GM12878 (cell line): ENCODE measurements around the gene PLEKHG2. TPM values are rescaled to one million over a fixed set of nuclear protein-coding genes. Genes with fewer than 3 reads are reported as not detected.

Experiments used
- BHLHE40 ChIP-seq, 2 experiments: fragments of 450-650 bp in 1 of 2; IDR thresholded peaks; 2 replicates each; pipeline ENCODE4 v1.6.1; 2011 to 2017; ENCODE audit warnings: low read depth in 2 of 2, borderline replicate concordance in 1 of 2, improper control_type of control experiment in 1 of 2, low read length in 1 of 2, mild to moderate bottlenecking in 1 of 2
- E4F1 ChIP-seq: fragments of 450-650 bp; IDR thresholded peaks from 2 replicates; pipeline ENCODE4 v1.6.1; 2018; ENCODE audit warnings: borderline replicate concordance, mild to moderate bottlenecking; ENCODE audit not compliant: partially characterized antibody
- ETV6 ChIP-seq, 2 experiments: fragments of 450-650 bp in 1 of 2; IDR thresholded peaks in 1 of 2; conservative IDR thresholded peaks in 1 of 2; 2 replicates each; pipeline ENCODE4 v1.6.1; 2014; ENCODE audit warnings: antibody characterized with exemption in 1 of 2, borderline replicate concordance in 1 of 2, low read depth in 1 of 2, mild to moderate bottlenecking in 1 of 2, moderate library complexity in 1 of 2
- IRF4 ChIP-seq: IDR thresholded peaks from 2 replicates; pipeline ENCODE4 v1.6.1; 2011; ENCODE audit warnings: low read depth, low read length
- MLLT1 ChIP-seq: fragments of 450-650 bp; IDR thresholded peaks from 2 replicates; pipeline ENCODE4 v1.6.1; 2016; ENCODE audit warnings: mild to moderate bottlenecking
- MTA3 ChIP-seq: IDR thresholded peaks from 2 replicates; pipeline ENCODE4 v1.6.1; 2012; ENCODE audit warnings: low read length, inconsistent platforms, borderline replicate concordance
- MXI1 ChIP-seq: fragments of 150-350 bp; IDR thresholded peaks from 2 replicates; pipeline ENCODE4 v1.6.1; 2011; ENCODE audit warnings: low read depth, mild to moderate bottlenecking, inconsistent platforms, low read length, improper control_type of control experiment
- MYB ChIP-seq: fragments of 150-350 bp; IDR thresholded peaks from 2 replicates; pipeline ENCODE4 v1.6.1; 2014; ENCODE audit warnings: mild to moderate bottlenecking, low read depth, low read length, borderline replicate concordance
- NFIC ChIP-seq: IDR thresholded peaks from 2 replicates; pipeline ENCODE4 v1.6.1; 2012; ENCODE audit warnings: low read depth, mild to moderate bottlenecking, inconsistent platforms, low read length, moderate library complexity
- PAX5 ChIP-seq: IDR thresholded peaks from 2 replicates; pipeline ENCODE4 v1.6.1; 2011; ENCODE audit warnings: low read depth, low read length, borderline replicate concordance
- PML ChIP-seq: IDR thresholded peaks from 2 replicates; pipeline ENCODE4 v1.6.1; 2012; ENCODE audit warnings: low read length, inconsistent platforms
- POLR2AphosphoS2 ChIP-seq: IDR thresholded peaks from 2 replicates; pipeline ENCODE4 v1.6.1; 2011; ENCODE audit warnings: low read depth, mild to moderate bottlenecking, low read length, improper control_type of control experiment, moderate library complexity
- POLR2AphosphoS5 ChIP-seq: IDR thresholded peaks from 2 replicates; pipeline ENCODE4 v1.6.1; 2011; ENCODE audit warnings: mild to moderate bottlenecking, low read length, inconsistent platforms
- POU2F2 ChIP-seq: IDR thresholded peaks from 3 replicates; pipeline ENCODE4 v1.6.1; 2011; ENCODE audit warnings: low read depth, mild to moderate bottlenecking, low read length, borderline replicate concordance
- RAD51 ChIP-seq: fragments of 450-650 bp; IDR thresholded peaks from 2 replicates; pipeline ENCODE4 v1.6.1; 2016; ENCODE audit warnings: moderate library complexity, mild to moderate bottlenecking, inconsistent platforms
- RB1 ChIP-seq: fragments of 450-650 bp; formaldehyde crosslinking; IDR thresholded peaks from 2 replicates; pipeline ENCODE4 v1.6.1; 2017; ENCODE audit warnings: mild to moderate bottlenecking, borderline replicate concordance
- TAF1 ChIP-seq: IDR thresholded peaks from 2 replicates; pipeline ENCODE4 v1.6.1; 2011; ENCODE audit warnings: mild to moderate bottlenecking, low read depth, low read length, borderline replicate concordance
- TCF3 ChIP-seq: IDR thresholded peaks from 2 replicates; pipeline ENCODE4 v1.6.1; 2012; ENCODE audit warnings: low read depth, mild to moderate bottlenecking, low read length, borderline replicate concordance; ENCODE audit not compliant: insufficient read depth
- polyA plus RNA-seq, 11 experiments: library from polyadenylated mRNA; depleted of rRNA in 4 of 11; unstranded in 6 of 11; stranded (reverse) in 5 of 11; fragments of >200 nt; fragmentation: Nextera tagmentation in 4 of 11; fragmentation: Illumina TruSeq in 1 of 11; extraction: Ambion mirVana in 4 of 11; extraction: Trizol in 1 of 11; gene quantifications; 1 replicate in 1 of 11; 2 replicates in 10 of 11; pipeline versions ENCODE4 v1.2.1 to v1.2.3, GENCODE V29; 2011 to 2016; ENCODE audit warnings: inconsistent platforms in 2 of 11, missing spikeins in 2 of 11, low read depth in 1 of 11
- total RNA-seq, 4 experiments: library from RNA; depleted of rRNA in 3 of 4; stranded (reverse); fragments of >200 nt in 3 of 4; fragmentation: Illumina TruSeq in 1 of 4; extraction: Trizol in 1 of 4; gene quantifications; 2 replicates each; pipeline versions ENCODE4 v1.2.1 to v1.2.3, GENCODE V29; 2013 to 2021
- TF ChIP-seq, protein P1 (sequence below): fragments of 150-350 bp; IDR thresholded peaks from 2 replicates; pipeline ENCODE4 v1.6.1; 2016; ENCODE audit warnings: low read depth, low read length
- TF ChIP-seq, protein P2 (sequence below): IDR thresholded peaks from 2 replicates; pipeline ENCODE4 v1.6.1; 2012; ENCODE audit warnings: low read depth, low read length, improper control_type of control experiment

Gene PLEKHG2
- total and polyA plus RNA-seq, 10 of the 15 experiments (the other 5 are each of a cell fraction or from before 2014, with no cell fraction given) = 3.0 to 62.5 (median 17.2) TPM

DNA sequence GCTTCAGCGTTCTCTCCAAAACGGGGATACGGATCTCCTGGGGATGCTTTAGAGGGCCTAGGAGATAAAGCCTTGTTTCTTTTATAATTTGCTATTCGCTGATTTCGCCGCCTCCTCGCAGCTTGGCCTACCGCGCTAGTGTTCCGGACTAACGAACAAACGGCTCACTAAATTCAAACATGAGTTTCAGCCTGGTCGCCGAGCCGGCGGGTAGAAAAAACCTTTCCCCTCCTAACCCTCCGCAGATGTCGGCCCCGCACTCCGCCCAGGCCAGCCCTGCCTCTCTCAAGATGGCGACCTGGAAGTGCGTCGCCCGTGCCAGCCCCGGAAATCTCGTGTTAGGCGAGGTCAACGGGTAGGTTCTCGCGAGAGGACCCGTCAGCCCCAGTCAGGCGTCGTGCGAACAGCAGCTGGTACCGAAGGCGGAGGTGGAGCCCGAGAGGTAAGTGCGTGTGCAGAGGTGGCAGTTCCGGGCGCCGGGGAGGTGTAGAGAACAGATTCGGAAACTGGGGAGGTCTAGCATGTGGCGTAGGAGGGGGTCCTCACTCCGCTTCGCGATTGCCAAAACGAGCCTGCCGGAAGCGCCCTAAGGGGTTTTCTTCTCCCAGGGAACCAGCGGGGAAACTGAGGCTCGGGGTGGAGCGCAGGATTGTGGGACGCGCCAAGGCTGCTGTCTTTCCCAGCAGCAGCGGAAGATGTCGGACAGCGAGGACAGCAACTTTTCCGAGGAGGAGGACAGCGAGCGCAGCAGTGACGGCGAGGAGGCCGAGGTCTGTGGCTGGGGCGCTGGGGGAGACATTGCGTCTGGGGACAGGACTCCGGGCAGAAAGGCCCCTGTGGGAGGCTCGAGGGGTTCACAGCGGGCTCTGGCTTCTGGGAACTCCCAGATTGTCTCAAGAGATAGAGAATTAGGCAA, 33.0 kb downstream of the PLEKHG2 start, which contains the start of gene SUPT5H (continued):
- TF ChIP-seq, protein P1, sequence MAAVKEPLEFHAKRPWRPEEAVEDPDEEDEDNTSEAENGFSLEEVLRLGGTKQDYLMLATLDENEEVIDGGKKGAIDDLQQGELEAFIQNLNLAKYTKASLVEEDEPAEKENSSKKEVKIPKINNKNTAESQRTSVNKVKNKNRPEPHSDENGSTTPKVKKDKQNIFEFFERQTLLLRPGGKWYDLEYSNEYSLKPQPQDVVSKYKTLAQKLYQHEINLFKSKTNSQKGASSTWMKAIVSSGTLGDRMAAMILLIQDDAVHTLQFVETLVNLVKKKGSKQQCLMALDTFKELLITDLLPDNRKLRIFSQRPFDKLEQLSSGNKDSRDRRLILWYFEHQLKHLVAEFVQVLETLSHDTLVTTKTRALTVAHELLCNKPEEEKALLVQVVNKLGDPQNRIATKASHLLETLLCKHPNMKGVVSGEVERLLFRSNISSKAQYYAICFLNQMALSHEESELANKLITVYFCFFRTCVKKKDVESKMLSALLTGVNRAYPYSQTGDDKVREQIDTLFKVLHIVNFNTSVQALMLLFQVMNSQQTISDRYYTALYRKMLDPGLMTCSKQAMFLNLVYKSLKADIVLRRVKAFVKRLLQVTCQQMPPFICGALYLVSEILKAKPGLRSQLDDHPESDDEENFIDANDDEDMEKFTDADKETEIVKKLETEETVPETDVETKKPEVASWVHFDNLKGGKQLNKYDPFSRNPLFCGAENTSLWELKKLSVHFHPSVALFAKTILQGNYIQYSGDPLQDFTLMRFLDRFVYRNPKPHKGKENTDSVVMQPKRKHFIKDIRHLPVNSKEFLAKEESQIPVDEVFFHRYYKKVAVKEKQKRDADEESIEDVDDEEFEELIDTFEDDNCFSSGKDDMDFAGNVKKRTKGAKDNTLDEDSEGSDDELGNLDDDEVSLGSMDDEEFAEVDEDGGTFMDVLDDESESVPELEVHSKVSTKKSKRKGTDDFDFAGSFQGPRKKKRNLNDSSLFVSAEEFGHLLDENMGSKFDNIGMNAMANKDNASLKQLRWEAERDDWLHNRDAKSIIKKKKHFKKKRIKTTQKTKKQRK = no peak; the same call in 1 of the 2 replicates
- TF ChIP-seq BHLHE40 (IDR thresholded peaks at IDR 0.05; ENCODE audit: borderline replicate concordance in 1 of 2, low read depth in 2 of 2, low read length in 1 of 2) (peak; percentile 92 to 96), TCF3 (peak; percentile 97), PML (peak; percentile 82), RB1 (no peak), NFIC (no peak), PAX5 (peak; percentile 57; the same call in 1 of the 2 replicates), TAF1 (peak; percentile 79), IRF4 (0 out of 2 replicates have a peak, but pooled peaks have one; percentile 30), MXI1 (peak; percentile 95), MTA3 (no peak), POU2F2 (peak; percentile 60; the same call in 2 of the 3 replicates), RAD51 (peak; percentile 21; the same call in 1 of the 2 replicates), MLLT1 (peak; percentile 80; the same call in 1 of the 2 replicates), E4F1 (peak; percentile 94), POLR2AphosphoS5 (peak; percentile 96), MYB (no peak), POLR2AphosphoS2 (peak; percentile 57; the same call in 1 of the 2 replicates), ETV6 (conservative IDR thresholded peaks at IDR 0.05 in 1 of 2, IDR thresholded peaks at IDR 0.05 in 1 of 2; ENCODE audit: borderline replicate concordance in 1 of 2, low read depth in 1 of 2) (peak in 1 of 2 experiments; percentile 70; a peak in 1 of 4 replicates)
- TF ChIP-seq, protein P2, sequence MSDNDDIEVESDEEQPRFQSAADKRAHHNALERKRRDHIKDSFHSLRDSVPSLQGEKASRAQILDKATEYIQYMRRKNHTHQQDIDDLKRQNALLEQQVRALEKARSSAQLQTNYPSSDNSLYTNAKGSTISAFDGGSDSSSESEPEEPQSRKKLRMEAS = peak; percentile 84
